Kidney epithelial cell (primary cell): ENCODE measurements around the gene CCDC184. TPM values are rescaled to one million over a fixed set of nuclear protein-coding genes. Genes with fewer than 3 reads are reported as not detected.
"Not testable (repeated sequence)": the region's sequence is repeated elsewhere in the genome, so short reads cannot be mapped to it uniquely, and the experiment has no call there.

Experiments used
- DNase-seq: peaks from one replicate; pipeline ENCODE4 v3.0.0-alpha.2; 2010; ENCODE audit warnings: low read depth
- H3K27me3 ChIP-seq: 2 replicates; pipeline ENCODE4 v1.6.0; 2011; ENCODE audit warnings: low read length; ENCODE audit not compliant: control insufficient read depth, insufficient read depth
- H3K36me3 ChIP-seq: 2 replicates; pipeline ENCODE4 v1.5.1; 2011; ENCODE audit warnings: low read length; ENCODE audit not compliant: control insufficient read depth, insufficient read depth
- H3K4me3 ChIP-seq: 2 replicates; pipeline ENCODE4 v1.5.1; 2011; ENCODE audit warnings: low read depth, mild to moderate bottlenecking, control low read depth, low read length
- CTCF ChIP-seq: IDR thresholded peaks from 2 replicates; pipeline ENCODE4 v1.5.1; 2011; ENCODE audit warnings: mild to moderate bottlenecking, moderate library complexity, low read length, control low read depth, inconsistent platforms; ENCODE audit not compliant: insufficient read depth, poor library complexity, severe bottlenecking
- total RNA-seq: library from RNA; depleted of rRNA; stranded (reverse); fragments of >200 nt; gene quantifications from 2 replicates; pipeline ENCODE4 v1.2.3, GENCODE V29; 2015

Gene CCDC184
- total RNA-seq, 1 donor from 2014 or later, result 0.21 TPM

DNA sequence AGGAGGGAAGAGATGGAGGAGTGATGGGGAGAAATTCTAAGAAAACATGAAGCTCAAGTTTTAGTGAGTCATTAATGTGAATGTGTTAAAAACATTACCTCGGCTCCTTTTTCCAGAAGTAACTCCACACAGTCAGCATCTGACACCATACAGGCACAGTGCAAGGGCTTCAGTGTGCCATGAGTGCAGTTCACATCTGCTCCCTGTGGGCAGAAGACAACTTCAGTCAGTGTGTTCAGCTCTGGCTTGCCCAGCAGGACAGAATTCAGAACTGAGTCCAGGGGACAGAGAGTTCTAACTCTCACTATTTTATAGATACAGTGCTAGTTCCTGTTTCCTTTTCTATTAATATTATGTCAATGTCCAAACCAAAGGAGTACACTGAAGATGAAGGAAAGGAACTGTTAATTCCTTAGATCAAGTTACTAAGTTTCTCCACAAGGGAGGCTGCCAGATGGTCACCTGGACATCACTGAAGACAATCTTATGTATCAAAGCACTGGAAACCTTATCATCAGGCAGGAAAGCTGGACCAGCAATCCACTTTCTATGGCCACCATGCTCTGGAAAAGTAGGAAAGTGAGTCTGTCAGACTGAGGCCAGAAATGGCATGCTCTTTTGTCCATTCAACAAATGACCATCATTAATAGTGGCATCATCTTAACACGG is 32.2 kb upstream of the CCDC184 start:
- no peaks in the 10 kb centered on the region for H3K27me3 ChIP-seq
- TF ChIP-seq CTCF, result no peak
- H3K4me3 ChIP-seq, result no peak overlapping the region
- no peaks in the 10 kb centered on the region for H3K36me3 ChIP-seq
- no peak for DNase-seq

DNA sequence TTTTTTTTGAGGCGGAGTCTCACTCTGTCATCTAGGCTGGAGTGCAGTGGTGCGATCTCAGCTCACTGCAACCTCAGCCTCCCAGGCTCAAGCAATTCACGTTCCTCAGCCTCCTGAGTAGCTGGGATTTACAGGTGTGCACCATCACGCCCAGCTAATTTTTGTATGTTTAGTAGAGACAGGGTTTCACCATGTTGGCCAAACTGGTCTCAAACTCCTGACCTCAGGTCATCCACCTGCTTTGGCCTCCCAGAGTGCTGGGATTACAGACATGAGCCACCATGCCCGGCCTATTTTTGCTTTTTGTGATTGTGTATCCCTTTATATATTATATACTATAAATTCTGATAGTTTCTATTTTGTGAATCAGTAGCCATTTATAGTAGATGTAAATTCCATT is 27.7 kb upstream of the CCDC184 start:
- not testable (repeated sequence) for H3K36me3 ChIP-seq, H3K27me3 ChIP-seq, H3K4me3 ChIP-seq, DNase-seq

DNA sequence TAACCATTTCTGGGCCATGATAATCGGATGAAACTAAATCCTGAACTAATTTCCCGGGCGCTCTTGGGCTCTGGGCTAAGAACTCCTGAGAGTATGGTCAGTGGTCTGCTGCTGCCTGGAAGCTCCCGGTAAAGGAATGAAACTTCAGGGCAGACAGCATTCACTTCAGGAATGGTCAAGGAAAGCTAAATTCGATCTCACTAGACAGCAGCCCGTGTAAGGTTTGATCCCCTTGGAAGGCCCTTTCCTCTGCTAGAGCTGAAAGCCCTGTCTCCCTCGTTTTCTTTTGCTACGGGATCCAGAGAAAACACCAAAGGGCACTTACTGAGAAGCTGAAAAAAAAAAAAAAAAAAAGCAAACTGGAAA is 26.8 kb upstream of the CCDC184 start:
- Histone ChIP-seq H3K27me3 (no peaks in the 10 kb centered on the region), H3K4me3 (peak overlapping the region; percentile 97), H3K36me3 (no peaks in the 10 kb centered on the region)
- DNase-seq, result no peak
- no peak for TF ChIP-seq CTCF

- DNase-seq, result peak; percentile 93
- Histone ChIP-seq H3K36me3 (no peaks in the 10 kb centered on the region), H3K27me3 (no peaks in the 10 kb centered on the region), H3K4me3 (peak within 1 kb of the TSS; percentile 97)
- peak; percentile 55 for TF ChIP-seq CTCF
Observed at GRCh38 chr12:48157018-48157888, 26.2 kb upstream of the CCDC184 start, which contains the start of gene ASB8. Gene ASB8, minus strand, starts transcription at chr12:48157515. Its CDS starts 4,019 bp downstream, at chr12:48153496.

DNA sequence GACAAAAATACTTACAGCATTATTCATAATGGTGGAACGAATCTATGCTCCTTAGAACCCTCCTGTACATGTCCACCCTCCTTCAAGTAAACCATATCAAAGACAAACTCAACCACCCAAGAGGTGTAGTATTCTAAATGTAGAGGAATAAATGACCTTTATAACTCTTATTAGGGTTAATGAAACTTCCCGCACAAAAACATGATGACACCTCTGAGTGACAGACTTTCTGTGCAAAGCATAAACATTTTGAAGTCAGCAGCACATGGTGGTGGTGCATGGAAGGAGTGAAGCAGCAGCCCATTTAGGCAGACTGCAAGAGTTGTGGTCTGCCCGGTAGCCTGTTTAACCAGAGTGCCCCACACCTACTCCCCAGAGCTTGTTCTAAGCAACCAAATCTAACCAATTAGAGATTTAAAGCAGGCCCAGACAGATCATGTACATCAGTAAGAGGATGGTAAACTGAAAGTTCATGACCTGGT is 25.5 kb upstream of the CCDC184 start:
- Histone ChIP-seq H3K36me3 (no peaks in the 10 kb centered on the region), H3K27me3 (no peaks in the 10 kb centered on the region), H3K4me3 (peak overlapping the region; percentile 97)
- no peak for DNase-seq
- no peak for TF ChIP-seq CTCF

DNA sequence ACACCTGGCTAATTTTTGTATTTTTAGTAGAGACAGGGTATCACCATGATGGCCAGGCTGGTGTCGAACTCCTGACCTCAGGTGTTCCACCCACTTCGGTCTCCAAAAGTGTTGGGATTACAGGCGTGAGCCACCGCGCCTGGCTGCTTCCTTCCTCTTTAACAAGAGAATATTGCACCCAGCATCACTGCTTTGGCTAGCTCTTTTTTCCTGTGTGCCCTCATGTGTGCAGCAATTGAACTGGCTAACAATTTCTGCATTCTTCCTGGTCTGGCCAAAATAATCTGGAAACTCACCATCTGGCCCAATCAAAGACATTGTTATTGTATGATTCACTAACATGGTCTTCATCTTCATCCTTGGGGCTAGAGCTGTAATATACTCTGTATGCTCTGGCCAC is 23.4 kb upstream of the CCDC184 start:
- Histone ChIP-seq H3K4me3 (no peak overlapping the region), H3K27me3 (no peaks in the 10 kb centered on the region), H3K36me3 (no peaks in the 10 kb centered on the region)
- no peak for TF ChIP-seq CTCF
- no peak for DNase-seq
